GM21528 (cell line): ENCODE data around the gene THOC5.
"Not testable (repeated sequence)": the region's sequence is repeated elsewhere in the genome, so short reads cannot be mapped to it uniquely, and the experiment has no call there.

Experiments
- ATAC-seq: cut with Tn5 transposase; IDR thresholded peaks from one replicate; pipeline ENCODE4 v1.9.1; 2021; ENCODE audit warnings: mild to moderate bottlenecking, moderate library complexity; ENCODE audit not compliant: unreplicated experiment, low FRiP score

THOC5 gene

GRCh38 chr22:29511126-29511862 lies 42.3 kb downstream of the THOC5 start:
- no peak for ATAC-seq

GRCh38 chr22:29510542-29510941 lies 43.0 kb downstream of the THOC5 start:
- no peak for ATAC-seq

- no peak for ATAC-seq
Measured at GRCh38 chr22:29509815-29510214, 43.7 kb downstream of the THOC5 start.

GRCh38 chr22:29509298-29509697 lies 44.3 kb downstream of the THOC5 start:
- no peak for ATAC-seq

- no peak for ATAC-seq
Measured at GRCh38 chr22:29503811-29504372, 49.7 kb downstream of the THOC5 start.

- ATAC-seq: no peak
Measured at GRCh38 chr22:29499852-29500251, 53.7 kb downstream of the THOC5 start.

- ATAC-seq: no peak
Measured at GRCh38 chr22:29493636-29494035, 59.9 kb downstream of the THOC5 start.

GRCh38 chr22:29491012-29491411 lies 62.5 kb downstream of the THOC5 start:
- ATAC-seq: no peak

GRCh38 chr22:29489127-29489780 lies 64.3 kb downstream of the THOC5 start:
- ATAC-seq: not testable (repeated sequence)

- ATAC-seq: no peak
Measured at GRCh38 chr22:29487426-29487986, 66.1 kb downstream of the THOC5 start.

- ATAC-seq: no peak
Measured at GRCh38 chr22:29485448-29485847, 68.1 kb downstream of the THOC5 start.

GRCh38 chr22:29484642-29485041 lies 68.9 kb downstream of the THOC5 start:
- ATAC-seq: no peak

- no peak for ATAC-seq
Measured at GRCh38 chr22:29483254-29483653, 70.3 kb downstream of the THOC5 start.

- ATAC-seq: no peak
Measured at GRCh38 chr22:29482726-29483125, 70.8 kb downstream of the THOC5 start.

GRCh38 chr22:29482253-29482652 lies 71.3 kb downstream of the THOC5 start:
- no peak for ATAC-seq

- no peak for ATAC-seq
Measured at GRCh38 chr22:29481265-29482000, 72.1 kb downstream of the THOC5 start.

- ATAC-seq: no peak
Measured at GRCh38 chr22:29480512-29481264, 72.9 kb downstream of the THOC5 start.

- no peak for ATAC-seq
Measured at GRCh38 chr22:29480262-29480511, 73.4 kb downstream of the THOC5 start.

- ATAC-seq: no peak
Measured at GRCh38 chr22:29479417-29480261, 73.9 kb downstream of the THOC5 start, which contains the start of gene NEFH. NEFH (plus strand) TSS chr22:29480218; CDS start chr22:29480263, 45 bp downstream.
